PC-3 (cell line): Measurements from ENCODE around the gene SEMA4C. TPM values are rescaled to one million over a fixed set of nuclear protein-coding genes. Genes with fewer than 3 reads are reported as not detected.
A peak's percentile ranks its signal among the peaks of the same experiment; 100 is the strongest.

Experiments
- ATAC-seq: fragments of 200-7000 bp; cut with Tn5 transposase; 2 replicates; pipeline ENCODE4 v1.9.1; 2020; ENCODE audit warnings: mild to moderate bottlenecking, moderate library complexity
- BruUV-seq: library from RNA; stranded (reverse); fragments of 400-500 nt; replicated peaks from 2 replicates; lab custom pipeline; 2021; lab: Mats Ljungman, UMichigan
- CTCF ChIA-PET: fragments of 300-600 bp; sonication (Branson Sonifier 250); formaldehyde crosslinking; loops from one replicate; lab custom pipeline; 2022; ENCODE audit warnings: antibody characterized with exemption; lab: Charles Lee
- POLR2A ChIA-PET: fragments of 300-600 bp; sonication (Branson Sonifier 250); formaldehyde crosslinking; loops from one replicate; lab custom pipeline; 2022; ENCODE audit warnings: antibody characterized with exemption; ENCODE audit not compliant: unreplicated experiment; lab: Charles Lee
- DNase-seq: peaks from one replicate; pipeline ENCODE4 v3.0.0-alpha.2; 2015
- H2AFZ ChIP-seq: fragments of 300-600 bp; sonication (generic); 2 replicates; pipeline ENCODE4 v1.6.0; 2016; ENCODE audit warnings: antibody characterized with exemption, low read length
- H3F3A ChIP-seq: fragments of 300-600 bp; sonication (generic); one replicate; pipeline ENCODE4 v1.6.0; 2017; ENCODE audit warnings: antibody characterized with exemption, low read length, control low read depth, mild to moderate bottlenecking; ENCODE audit not compliant: unreplicated experiment
- H3K27ac ChIP-seq: fragments of 300-600 bp; sonication (generic); 2 replicates; pipeline ENCODE4 v1.5.1; 2016; ENCODE audit warnings: mild to moderate bottlenecking, low read length
- H3K27me3 ChIP-seq: fragments of 300-600 bp; sonication (generic); 2 replicates; pipeline ENCODE4 v1.6.1; 2016; ENCODE audit warnings: low read length, mixed read lengths
- H3K36me3 ChIP-seq: fragments of 300-600 bp; sonication (generic); 2 replicates; pipeline ENCODE4 v1.6.1; 2016; ENCODE audit warnings: low read depth, mixed run types, low read length, mixed read lengths
- H3K4me1 ChIP-seq: fragments of 300-600 bp; sonication (generic); 2 replicates; pipeline ENCODE4 v1.5.1; 2016; ENCODE audit warnings: low read length; ENCODE audit not compliant: insufficient read depth
- H3K4me2 ChIP-seq: fragments of 300-600 bp; sonication (generic); 2 replicates; pipeline ENCODE4 v1.6.0; 2016; ENCODE audit warnings: low read length
- H3K4me3 ChIP-seq: fragments of 300-600 bp; sonication (generic); 2 replicates; pipeline ENCODE4 v1.5.1; 2016; ENCODE audit warnings: mild to moderate bottlenecking, low read length, mixed read lengths
- H3K79me2 ChIP-seq: fragments of 300-600 bp; sonication (generic); 2 replicates; pipeline ENCODE4 v1.6.1; 2017; ENCODE audit warnings: low read length, mixed read lengths
- H3K9ac ChIP-seq: fragments of 300-600 bp; sonication (generic); 2 replicates; pipeline ENCODE4 v1.6.0; 2016; ENCODE audit warnings: mild to moderate bottlenecking, low read length
- H3K9me2 ChIP-seq: fragments of 300-600 bp; sonication (generic); replicated peaks from 2 replicates; pipeline ENCODE4 v1.6.1; 2016; ENCODE audit warnings: mixed run types, low read length, mixed read lengths
- H3K9me3 ChIP-seq: fragments of 300-600 bp; sonication (generic); 2 replicates; pipeline ENCODE4 v1.6.1; 2016; ENCODE audit warnings: low read length, mixed read lengths
- H4K20me1 ChIP-seq: fragments of 300-600 bp; sonication (generic); 2 replicates; pipeline ENCODE4 v1.6.1; 2016; ENCODE audit warnings: low read length, mixed read lengths
- CTCF ChIP-seq: fragments of 300-600 bp; sonication (generic); conservative IDR thresholded peaks from 2 replicates; pipeline ENCODE4 v1.5.1; 2017; ENCODE audit warnings: antibody characterized with exemption, low read depth, mild to moderate bottlenecking, low read length
- EZH2 ChIP-seq: fragments of 300-600 bp; sonication (generic); IDR thresholded peaks from one replicate; pipeline ENCODE4 v1.6.1; 2017; ENCODE audit warnings: antibody characterized with exemption, mild to moderate bottlenecking, low read length; ENCODE audit not compliant: unreplicated experiment
- EZH2phosphoT487 ChIP-seq: fragments of 300-600 bp; sonication (generic); IDR thresholded peaks from 2 replicates; pipeline ENCODE4 v1.6.1; 2018; ENCODE audit warnings: mild to moderate bottlenecking, antibody characterized with exemption, low read length, borderline replicate concordance
- intact Hi-C: fragments of 100-400 bp; cut with micrococcal nuclease; formaldehyde crosslinking; loops from 2 replicates; pipeline ENCODE4 v1.9.0; 2023
- total RNA-seq: library from RNA; depleted of rRNA; stranded (reverse); fragments of >200 nt; gene quantifications from 2 replicates; pipeline ENCODE4 v1.2.3, GENCODE V29; 2014

Gene SEMA4C
- total RNA-seq, 1 experiment from 2014 or later: 20.6 TPM

DNA sequence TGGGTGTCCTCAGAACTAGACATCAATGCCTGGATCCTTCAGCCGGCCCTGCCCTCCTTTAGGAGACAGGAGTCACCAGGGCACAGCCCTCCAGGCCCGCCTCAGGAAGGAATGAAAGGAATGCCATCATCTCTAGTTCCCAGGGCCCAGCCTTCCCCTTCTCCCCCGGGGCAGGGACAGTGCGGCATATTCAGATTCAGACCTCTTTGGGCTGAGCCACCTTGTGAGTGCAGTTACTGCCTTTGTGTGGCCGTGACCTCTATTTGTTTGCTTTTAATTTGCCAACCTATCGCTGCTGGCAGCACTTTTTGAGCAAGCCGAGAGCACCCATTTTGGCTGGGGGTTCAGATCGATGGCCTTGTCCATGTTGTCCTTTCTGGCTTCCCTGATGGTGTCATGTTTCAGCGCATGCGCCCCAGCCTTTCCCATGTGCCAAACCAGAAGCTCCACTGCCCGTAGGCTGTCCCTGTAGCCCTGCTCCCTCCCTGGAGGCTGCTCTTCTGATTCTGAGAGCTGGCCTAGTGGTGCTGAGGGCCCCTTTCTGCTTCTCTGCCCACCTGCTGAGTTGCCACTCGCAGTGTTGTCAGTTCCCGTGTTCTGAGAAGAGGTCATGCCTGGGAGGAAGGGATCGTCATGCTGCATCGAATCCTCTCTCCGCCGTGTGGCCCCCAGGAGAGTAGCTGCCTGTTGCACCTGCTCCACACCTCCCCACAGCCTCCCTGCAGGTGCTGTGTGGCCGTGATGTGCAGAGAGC, 36.9 kb downstream of the SEMA4C start:
- H3F3A ChIP-seq: peaks cover 5% of the 10 kb centered on the region
- peak; percentile 52 for DNase-seq
- no peak overlapping the region for H3K9ac ChIP-seq
- H3K4me1 ChIP-seq: peaks cover 11% of the 10 kb centered on the region
- H3K27ac ChIP-seq: no peak overlapping the region
- peaks cover 12% of the 10 kb centered on the region for H3K36me3 ChIP-seq
- intact Hi-C loops: no loop called here
- no peaks in the 10 kb centered on the region for H3K27me3 ChIP-seq
- BruUV-seq: TSS peak; percentile 12
- ChIA-PET POLR2A (interaction anchor here (0.6 kb wide), 1 partner anchor 25 kb away, joined by 7 read pairs; no protein-coding TSS in a partner anchor), CTCF (interaction anchor here (0.7 kb wide), 1 partner anchor 35 kb away, joined by 4 read pairs; no protein-coding TSS in a partner anchor)
- H4K20me1 ChIP-seq: no peaks in the 10 kb centered on the region
- H3K9me3 ChIP-seq: no peaks in the 10 kb centered on the region
- H2AFZ ChIP-seq: no peak overlapping the region
- H3K79me2 ChIP-seq: no peaks in the 10 kb centered on the region
- H3K9me2 ChIP-seq: no peaks in the 10 kb centered on the region
- H3K4me2 ChIP-seq: no peak overlapping the region
- peak; percentile 89 for ATAC-seq
- TF ChIP-seq CTCF (no peak), EZH2phosphoT487 (no peak), EZH2 (no peak)
- no peak overlapping the region for H3K4me3 ChIP-seq

- Histone ChIP-seq H4K20me1 (no peaks in the 10 kb centered on the region), H3K4me2 (no peak overlapping the region), H3K4me1 (peaks cover 11% of the 10 kb centered on the region), H3K79me2 (no peaks in the 10 kb centered on the region), H3K9me2 (no peaks in the 10 kb centered on the region), H3K4me3 (no peak overlapping the region), H3K9me3 (no peaks in the 10 kb centered on the region), H3F3A (peaks cover 5% of the 10 kb centered on the region), H2AFZ (no peak overlapping the region), H3K36me3 (peaks cover 12% of the 10 kb centered on the region), H3K27me3 (no peaks in the 10 kb centered on the region), H3K27ac (no peak overlapping the region), H3K9ac (no peak overlapping the region)
- TF ChIP-seq EZH2 (no peak), EZH2phosphoT487 (no peak), CTCF (no peak)
- no peak for DNase-seq
- ATAC-seq: no peak
- BruUV-seq: no TSS peak
- POLR2A ChIA-PET: no interaction called here
- CTCF ChIA-PET: no interaction called here
- intact Hi-C loops: no loop called here
Observed at GRCh38 chr2:96832408-96832753, 37.5 kb downstream of the SEMA4C start.

GRCh38 chr2:96831679-96832078, 38.2 kb downstream of the SEMA4C start:
- H4K20me1 ChIP-seq: no peaks in the 10 kb centered on the region
- POLR2A ChIA-PET: no interaction called here
- no TSS peak for BruUV-seq

More at GRCh38 chr2:96831679-96832078, 38.2 kb downstream of the SEMA4C start:
- Histone ChIP-seq H3K79me2 (no peaks in the 10 kb centered on the region), H3F3A (peaks cover 5% of the 10 kb centered on the region), H3K4me2 (no peak overlapping the region), H3K9me2 (no peaks in the 10 kb centered on the region), H3K27ac (no peak overlapping the region), H3K9me3 (no peaks in the 10 kb centered on the region), H3K9ac (no peak overlapping the region), H3K4me3 (no peak overlapping the region), H3K36me3 (peaks cover 12% of the 10 kb centered on the region), H3K27me3 (no peaks in the 10 kb centered on the region), H3K4me1 (peaks cover 11% of the 10 kb centered on the region), H2AFZ (no peak overlapping the region)
- TF ChIP-seq EZH2phosphoT487 (no peak), CTCF (no peak), EZH2 (no peak)
- intact Hi-C loops: no loop called here
- CTCF ChIA-PET: no interaction called here
- DNase-seq (no peak), ATAC-seq (no peak)
